ENCODE results near the gene GOLIM4.
"Not testable (repeated sequence)": the region's sequence is repeated elsewhere in the genome, so short reads cannot be mapped to it uniquely, and the experiment has no call there.

Gene GOLIM4

GRCh38 chr3:168139947-168140346 lies 44.2 kb upstream of the GOLIM4 start:
- no peak for TF ChIP-seq ZC3H10 (CRISPR knock-in tag; IDR thresholded peaks at IDR 0.05)
- no peak for TF ChIP-seq SNAI2 (CRISPR knock-in tag; IDR thresholded peaks at IDR 0.05)
- no peak for TF ChIP-seq PPARA (CRISPR knock-in tag; IDR thresholded peaks at IDR 0.05; ENCODE audit: borderline replicate concordance)
- TF ChIP-seq CSRNP3 (CRISPR knock-in tag; IDR thresholded peaks at IDR 0.05), result no peak
- no peak for ATAC-seq

DNA sequence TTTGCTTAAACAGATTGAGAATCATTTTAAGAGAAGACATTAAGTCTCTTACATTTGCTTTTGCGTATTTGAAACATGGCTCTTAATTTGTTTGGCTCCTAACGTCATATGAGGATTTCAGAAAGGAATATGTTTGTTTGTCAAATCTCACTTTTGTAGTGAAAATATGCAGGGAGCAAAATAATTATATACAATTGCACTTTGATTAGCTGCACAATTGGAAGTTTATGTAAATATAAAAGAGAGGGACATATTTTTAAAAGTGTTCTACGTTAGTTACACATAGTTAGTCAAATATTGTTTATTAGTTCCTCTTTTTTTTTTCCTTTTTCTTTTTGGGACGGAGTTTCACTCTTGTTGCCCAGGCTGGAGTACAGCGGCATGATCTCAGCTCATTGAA lies 42.7 kb upstream of the GOLIM4 start:
- no peak for ATAC-seq
- no peak for TF ChIP-seq ZNF8 (CRISPR knock-in tag; IDR thresholded peaks at IDR 0.05)
- TF ChIP-seq, protein P1, sequence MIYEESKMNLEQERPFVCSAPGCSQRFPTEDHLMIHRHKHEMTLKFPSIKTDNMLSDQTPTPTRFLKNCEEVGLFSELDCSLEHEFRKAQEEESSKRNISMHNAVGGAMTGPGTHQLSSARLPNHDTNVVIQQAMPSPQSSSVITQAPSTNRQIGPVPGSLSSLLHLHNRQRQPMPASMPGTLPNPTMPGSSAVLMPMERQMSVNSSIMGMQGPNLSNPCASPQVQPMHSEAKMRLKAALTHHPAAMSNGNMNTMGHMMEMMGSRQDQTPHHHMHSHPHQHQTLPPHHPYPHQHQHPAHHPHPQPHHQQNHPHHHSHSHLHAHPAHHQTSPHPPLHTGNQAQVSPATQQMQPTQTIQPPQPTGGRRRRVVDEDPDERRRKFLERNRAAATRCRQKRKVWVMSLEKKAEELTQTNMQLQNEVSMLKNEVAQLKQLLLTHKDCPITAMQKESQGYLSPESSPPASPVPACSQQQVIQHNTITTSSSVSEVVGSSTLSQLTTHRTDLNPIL (CRISPR knock-in tag; IDR thresholded peaks at IDR 0.05; ENCODE audit: low read depth), result no peak
- no peak for TF ChIP-seq RARB (CRISPR knock-in tag; IDR thresholded peaks at IDR 0.05)
- TF ChIP-seq GLIS3 (CRISPR knock-in tag; IDR thresholded peaks at IDR 0.05), result no peak
- TF ChIP-seq CSDC2 (CRISPR knock-in tag; IDR thresholded peaks at IDR 0.05), result no peak
- TF ChIP-seq, protein P2, sequence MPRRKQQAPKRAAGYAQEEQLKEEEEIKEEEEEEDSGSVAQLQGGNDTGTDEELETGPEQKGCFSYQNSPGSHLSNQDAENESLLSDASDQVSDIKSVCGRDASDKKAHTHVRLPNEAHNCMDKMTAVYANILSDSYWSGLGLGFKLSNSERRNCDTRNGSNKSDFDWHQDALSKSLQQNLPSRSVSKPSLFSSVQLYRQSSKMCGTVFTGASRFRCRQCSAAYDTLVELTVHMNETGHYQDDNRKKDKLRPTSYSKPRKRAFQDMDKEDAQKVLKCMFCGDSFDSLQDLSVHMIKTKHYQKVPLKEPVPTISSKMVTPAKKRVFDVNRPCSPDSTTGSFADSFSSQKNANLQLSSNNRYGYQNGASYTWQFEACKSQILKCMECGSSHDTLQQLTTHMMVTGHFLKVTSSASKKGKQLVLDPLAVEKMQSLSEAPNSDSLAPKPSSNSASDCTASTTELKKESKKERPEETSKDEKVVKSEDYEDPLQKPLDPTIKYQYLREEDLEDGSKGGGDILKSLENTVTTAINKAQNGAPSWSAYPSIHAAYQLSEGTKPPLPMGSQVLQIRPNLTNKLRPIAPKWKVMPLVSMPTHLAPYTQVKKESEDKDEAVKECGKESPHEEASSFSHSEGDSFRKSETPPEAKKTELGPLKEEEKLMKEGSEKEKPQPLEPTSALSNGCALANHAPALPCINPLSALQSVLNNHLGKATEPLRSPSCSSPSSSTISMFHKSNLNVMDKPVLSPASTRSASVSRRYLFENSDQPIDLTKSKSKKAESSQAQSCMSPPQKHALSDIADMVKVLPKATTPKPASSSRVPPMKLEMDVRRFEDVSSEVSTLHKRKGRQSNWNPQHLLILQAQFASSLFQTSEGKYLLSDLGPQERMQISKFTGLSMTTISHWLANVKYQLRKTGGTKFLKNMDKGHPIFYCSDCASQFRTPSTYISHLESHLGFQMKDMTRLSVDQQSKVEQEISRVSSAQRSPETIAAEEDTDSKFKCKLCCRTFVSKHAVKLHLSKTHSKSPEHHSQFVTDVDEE (CRISPR knock-in tag; IDR thresholded peaks at IDR 0.05), result no peak
- no peak for TF ChIP-seq ESRRG (CRISPR knock-in tag; IDR thresholded peaks at IDR 0.05)
- no peak for TF ChIP-seq TCF4 (CRISPR knock-in tag; IDR thresholded peaks at IDR 0.05; ENCODE audit: borderline replicate concordance)
- TF ChIP-seq, protein P3, sequence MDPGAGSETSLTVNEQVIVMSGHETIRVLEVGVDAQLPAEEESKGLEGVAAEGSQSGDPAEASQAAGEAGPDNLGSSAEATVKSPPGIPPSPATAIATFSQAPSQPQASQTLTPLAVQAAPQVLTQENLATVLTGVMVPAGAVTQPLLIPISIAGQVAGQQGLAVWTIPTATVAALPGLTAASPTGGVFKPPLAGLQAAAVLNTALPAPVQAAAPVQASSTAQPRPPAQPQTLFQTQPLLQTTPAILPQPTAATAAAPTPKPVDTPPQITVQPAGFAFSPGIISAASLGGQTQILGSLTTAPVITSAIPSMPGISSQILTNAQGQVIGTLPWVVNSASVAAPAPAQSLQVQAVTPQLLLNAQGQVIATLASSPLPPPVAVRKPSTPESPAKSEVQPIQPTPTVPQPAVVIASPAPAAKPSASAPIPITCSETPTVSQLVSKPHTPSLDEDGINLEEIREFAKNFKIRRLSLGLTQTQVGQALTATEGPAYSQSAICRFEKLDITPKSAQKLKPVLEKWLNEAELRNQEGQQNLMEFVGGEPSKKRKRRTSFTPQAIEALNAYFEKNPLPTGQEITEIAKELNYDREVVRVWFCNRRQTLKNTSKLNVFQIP (CRISPR knock-in tag; IDR thresholded peaks at IDR 0.05; ENCODE audit: borderline replicate concordance, low read depth), result no peak
- TF ChIP-seq ZFP3 (CRISPR knock-in tag; IDR thresholded peaks at IDR 0.05), result no peak
- TF ChIP-seq CSRNP3 (CRISPR knock-in tag; IDR thresholded peaks at IDR 0.05), result no peak
- TF ChIP-seq ARNTL (CRISPR knock-in tag; IDR thresholded peaks at IDR 0.05; ENCODE audit: borderline replicate concordance, low read depth), result no peak
- no peak for TF ChIP-seq TOX (CRISPR knock-in tag; IDR thresholded peaks at IDR 0.05; ENCODE audit: borderline replicate concordance)
- TF ChIP-seq SNAI2 (CRISPR knock-in tag; IDR thresholded peaks at IDR 0.05), result no peak
- TF ChIP-seq, protein P4, sequence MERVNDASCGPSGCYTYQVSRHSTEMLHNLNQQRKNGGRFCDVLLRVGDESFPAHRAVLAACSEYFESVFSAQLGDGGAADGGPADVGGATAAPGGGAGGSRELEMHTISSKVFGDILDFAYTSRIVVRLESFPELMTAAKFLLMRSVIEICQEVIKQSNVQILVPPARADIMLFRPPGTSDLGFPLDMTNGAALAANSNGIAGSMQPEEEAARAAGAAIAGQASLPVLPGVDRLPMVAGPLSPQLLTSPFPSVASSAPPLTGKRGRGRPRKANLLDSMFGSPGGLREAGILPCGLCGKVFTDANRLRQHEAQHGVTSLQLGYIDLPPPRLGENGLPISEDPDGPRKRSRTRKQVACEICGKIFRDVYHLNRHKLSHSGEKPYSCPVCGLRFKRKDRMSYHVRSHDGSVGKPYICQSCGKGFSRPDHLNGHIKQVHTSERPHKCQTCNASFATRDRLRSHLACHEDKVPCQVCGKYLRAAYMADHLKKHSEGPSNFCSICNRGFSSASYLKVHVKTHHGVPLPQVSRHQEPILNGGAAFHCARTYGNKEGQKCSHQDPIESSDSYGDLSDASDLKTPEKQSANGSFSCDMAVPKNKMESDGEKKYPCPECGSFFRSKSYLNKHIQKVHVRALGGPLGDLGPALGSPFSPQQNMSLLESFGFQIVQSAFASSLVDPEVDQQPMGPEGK (CRISPR knock-in tag; IDR thresholded peaks at IDR 0.05; ENCODE audit: borderline replicate concordance), result no peak
- TF ChIP-seq BACH2 (CRISPR knock-in tag; IDR thresholded peaks at IDR 0.05; ENCODE audit: borderline replicate concordance), result no peak

DNA sequence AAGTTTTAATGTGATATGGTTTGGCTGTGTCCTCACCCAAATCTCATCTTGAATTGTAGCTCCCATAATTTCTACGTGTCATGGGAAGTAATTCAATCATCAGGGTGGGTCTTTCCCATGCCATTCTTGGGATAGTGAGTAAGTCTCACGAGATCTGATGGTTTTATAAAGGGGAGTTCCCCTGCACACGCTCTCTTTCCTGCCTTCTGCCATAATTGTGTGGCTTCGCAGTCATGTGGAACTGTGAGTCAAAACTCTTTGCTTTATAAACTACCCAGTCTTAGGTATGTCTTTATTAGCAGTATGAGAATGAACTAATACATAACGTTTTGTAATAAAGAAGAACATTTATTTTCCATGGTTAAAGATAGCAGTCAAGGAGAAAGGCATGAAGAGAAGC lies 39.2 kb upstream of the GOLIM4 start:
- no peak for ATAC-seq
- TF ChIP-seq, protein P2 (CRISPR knock-in tag; IDR thresholded peaks at IDR 0.05), result no peak
- TF ChIP-seq CSDC2 (CRISPR knock-in tag; IDR thresholded peaks at IDR 0.05) (no peak), RARB (CRISPR knock-in tag; IDR thresholded peaks at IDR 0.05) (no peak), ZFP3 (CRISPR knock-in tag; IDR thresholded peaks at IDR 0.05) (no peak), TCF4 (CRISPR knock-in tag; IDR thresholded peaks at IDR 0.05; ENCODE audit: borderline replicate concordance) (no peak)

- not testable (repeated sequence) for ATAC-seq
These were observed 34.5 kb upstream of the GOLIM4 start for GRCh38 chr3:168130250-168130649.

DNA sequence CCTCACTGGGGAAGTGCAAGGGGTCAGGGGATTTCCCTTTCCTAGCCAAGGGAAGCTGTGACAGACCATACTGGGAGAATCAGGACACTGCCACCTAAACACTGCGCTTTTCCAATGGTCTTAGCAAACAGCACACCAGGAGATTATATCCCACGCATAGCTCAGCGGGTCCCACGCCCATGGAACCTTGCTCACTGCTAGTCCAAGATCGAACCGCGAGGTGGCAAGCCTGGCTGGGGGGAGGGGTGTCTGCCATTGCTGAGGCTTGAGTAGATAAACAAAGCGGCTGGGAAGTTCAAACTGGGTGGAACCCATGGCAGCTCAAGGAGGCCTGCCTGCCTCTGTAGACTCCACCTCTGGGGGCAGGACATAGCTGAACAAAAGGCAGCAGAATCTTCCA lies 32.7 kb upstream of the GOLIM4 start:
- not testable (repeated sequence) for ATAC-seq

All from SK-N-SH treated with all-trans-retinoic acid at 6 μM for 48 hours (cell line).